ENCODE results near the gene PRKCA. TPM values are rescaled to one million over a fixed set of nuclear protein-coding genes. Genes with fewer than 3 reads are reported as not detected.

The PRKCA gene
- total RNA-seq, 1 donor from 2014 or later, result 4.7 TPM

DNA sequence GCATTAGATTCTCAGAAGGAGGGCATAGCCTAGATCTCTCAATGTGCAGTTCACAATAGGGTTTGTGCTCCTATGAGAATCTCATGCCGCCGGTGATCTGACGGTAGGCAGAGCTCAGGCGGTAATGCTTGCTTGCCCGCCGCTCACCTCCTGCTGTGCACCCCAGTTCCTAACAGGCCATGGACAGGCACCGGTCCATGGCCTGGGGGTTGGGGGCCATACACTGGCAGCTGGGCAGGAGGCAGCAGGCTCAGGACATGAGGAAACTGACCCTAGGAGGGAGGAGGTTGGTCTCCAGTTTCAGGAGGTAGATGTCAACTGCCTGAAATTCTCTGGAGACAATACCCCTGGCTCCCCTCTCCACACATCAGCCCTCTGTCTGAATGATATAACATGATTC, 287.5 kb downstream of the PRKCA start:
- DNase-seq (ENCODE audit: low read depth) (no peak), FAIRE-seq (no peak)
- Histone ChIP-seq H3K36me3 (ENCODE audit: control insufficient read depth, insufficient read depth, low read length) (peaks cover 1% of the 10 kb centered on the region), H3K27me3 (ENCODE audit: control insufficient read depth, insufficient read depth, low read length) (no peaks in the 10 kb centered on the region), H3K4me3 (ENCODE audit: low read depth, low read length) (no peak overlapping the region)
- TF ChIP-seq, protein P1, sequence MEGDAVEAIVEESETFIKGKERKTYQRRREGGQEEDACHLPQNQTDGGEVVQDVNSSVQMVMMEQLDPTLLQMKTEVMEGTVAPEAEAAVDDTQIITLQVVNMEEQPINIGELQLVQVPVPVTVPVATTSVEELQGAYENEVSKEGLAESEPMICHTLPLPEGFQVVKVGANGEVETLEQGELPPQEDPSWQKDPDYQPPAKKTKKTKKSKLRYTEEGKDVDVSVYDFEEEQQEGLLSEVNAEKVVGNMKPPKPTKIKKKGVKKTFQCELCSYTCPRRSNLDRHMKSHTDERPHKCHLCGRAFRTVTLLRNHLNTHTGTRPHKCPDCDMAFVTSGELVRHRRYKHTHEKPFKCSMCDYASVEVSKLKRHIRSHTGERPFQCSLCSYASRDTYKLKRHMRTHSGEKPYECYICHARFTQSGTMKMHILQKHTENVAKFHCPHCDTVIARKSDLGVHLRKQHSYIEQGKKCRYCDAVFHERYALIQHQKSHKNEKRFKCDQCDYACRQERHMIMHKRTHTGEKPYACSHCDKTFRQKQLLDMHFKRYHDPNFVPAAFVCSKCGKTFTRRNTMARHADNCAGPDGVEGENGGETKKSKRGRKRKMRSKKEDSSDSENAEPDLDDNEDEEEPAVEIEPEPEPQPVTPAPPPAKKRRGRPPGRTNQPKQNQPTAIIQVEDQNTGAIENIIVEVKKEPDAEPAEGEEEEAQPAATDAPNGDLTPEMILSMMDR (IDR thresholded peaks at IDR 0.05; ENCODE audit: insufficient read depth, low read length, severe bottlenecking), result no peak

DNA sequence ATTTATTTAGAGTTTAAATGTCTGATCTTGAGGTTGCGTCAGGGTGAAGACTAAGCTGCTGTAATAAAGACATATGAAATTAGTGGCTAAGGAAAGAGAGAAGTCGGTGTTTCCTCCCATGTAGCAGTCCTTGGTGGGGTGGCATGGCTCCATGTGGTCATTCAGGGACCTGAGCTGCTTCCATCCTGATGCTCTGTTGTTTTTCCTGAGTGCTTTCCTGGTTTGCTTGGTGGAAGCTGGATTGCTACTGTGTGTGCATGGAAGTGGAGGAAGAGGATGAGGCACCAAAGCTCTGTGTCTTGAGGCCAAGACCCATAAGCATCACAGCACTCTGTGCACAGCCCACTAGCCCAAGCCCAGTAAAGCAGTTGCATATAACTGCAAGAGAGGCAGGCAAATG, 290.7 kb downstream of the PRKCA start:
- Histone ChIP-seq H3K4me3 (ENCODE audit: low read depth, low read length) (no peak overlapping the region), H3K27me3 (ENCODE audit: control insufficient read depth, insufficient read depth, low read length) (no peaks in the 10 kb centered on the region), H3K36me3 (ENCODE audit: control insufficient read depth, insufficient read depth, low read length) (peaks cover 1% of the 10 kb centered on the region)
- no peak for FAIRE-seq
- DNase-seq (ENCODE audit: low read depth), result no peak
- TF ChIP-seq, protein P1 (IDR thresholded peaks at IDR 0.05; ENCODE audit: insufficient read depth, low read length, severe bottlenecking), result no peak

DNA sequence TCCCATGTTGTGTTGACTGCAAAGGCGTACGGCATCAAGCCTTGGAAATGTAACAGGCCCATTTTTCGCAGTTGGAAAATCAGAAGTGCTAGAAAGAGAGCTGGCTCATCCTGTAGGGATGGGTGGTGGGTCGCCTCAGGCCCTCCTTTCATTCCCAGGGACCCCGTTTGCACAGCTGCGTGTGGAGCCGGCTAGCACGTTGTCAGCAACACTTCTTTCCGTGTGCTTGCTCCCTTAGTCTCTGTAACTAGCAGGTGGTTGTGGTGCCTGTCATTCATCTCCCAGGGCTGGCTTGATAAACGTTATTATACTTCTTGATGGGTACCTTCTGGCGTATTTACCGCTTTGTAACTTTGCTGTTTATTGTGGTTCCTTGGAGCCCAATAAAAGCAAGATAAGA, 293.5 kb downstream of the PRKCA start:
- Histone ChIP-seq H3K4me3 (ENCODE audit: low read depth, low read length) (no peak overlapping the region), H3K27me3 (ENCODE audit: control insufficient read depth, insufficient read depth, low read length) (no peaks in the 10 kb centered on the region), H3K36me3 (ENCODE audit: control insufficient read depth, insufficient read depth, low read length) (no peaks in the 10 kb centered on the region)
- TF ChIP-seq, protein P1 (IDR thresholded peaks at IDR 0.05; ENCODE audit: insufficient read depth, low read length, severe bottlenecking), result no peak
- no peak for FAIRE-seq
- DNase-seq (ENCODE audit: low read depth), result no peak

DNA sequence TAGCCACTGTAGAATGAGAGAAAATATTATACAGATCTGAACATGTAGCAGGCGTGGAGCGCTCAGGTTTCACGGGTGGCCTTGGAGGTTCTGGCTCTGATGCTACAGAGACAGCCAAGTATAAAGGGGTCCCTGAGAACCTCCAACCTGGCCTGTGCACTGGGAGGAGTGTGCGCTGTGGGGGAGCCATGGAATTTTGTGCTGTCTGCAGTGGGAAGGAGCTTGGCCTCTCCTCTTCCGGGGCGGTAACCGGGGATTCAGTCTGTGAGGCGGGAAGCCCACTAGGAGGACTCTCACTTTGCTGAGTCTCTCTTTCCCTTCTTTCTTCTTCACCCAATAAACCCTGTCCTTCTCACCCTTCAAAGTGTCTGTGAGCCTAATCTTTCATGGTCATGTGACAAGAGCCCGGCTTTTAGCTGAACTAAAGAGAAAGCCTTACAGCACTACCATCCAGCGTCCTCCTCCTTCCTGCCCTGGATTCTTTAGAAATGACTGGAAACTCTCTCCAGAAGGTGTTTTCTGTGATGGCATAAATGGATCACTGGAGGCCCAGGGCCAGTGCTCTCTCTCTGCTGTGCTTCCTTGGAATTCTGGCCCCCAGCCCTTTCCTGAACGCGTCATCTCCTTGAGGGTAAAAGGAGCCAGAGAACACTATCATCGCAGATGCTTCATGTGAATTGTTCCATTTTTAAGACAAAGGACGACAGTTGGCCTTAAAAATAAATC, 300.4 kb downstream of the PRKCA start:
- FAIRE-seq, result no peak
- TF ChIP-seq, protein P1 (IDR thresholded peaks at IDR 0.05; ENCODE audit: insufficient read depth, low read length, severe bottlenecking), result no peak
- Histone ChIP-seq H3K4me3 (ENCODE audit: low read depth, low read length) (no peak overlapping the region), H3K27me3 (ENCODE audit: control insufficient read depth, insufficient read depth, low read length) (no peaks in the 10 kb centered on the region), H3K36me3 (ENCODE audit: control insufficient read depth, insufficient read depth, low read length) (no peaks in the 10 kb centered on the region)
- peak; percentile 5 for DNase-seq (ENCODE audit: low read depth)

DNA sequence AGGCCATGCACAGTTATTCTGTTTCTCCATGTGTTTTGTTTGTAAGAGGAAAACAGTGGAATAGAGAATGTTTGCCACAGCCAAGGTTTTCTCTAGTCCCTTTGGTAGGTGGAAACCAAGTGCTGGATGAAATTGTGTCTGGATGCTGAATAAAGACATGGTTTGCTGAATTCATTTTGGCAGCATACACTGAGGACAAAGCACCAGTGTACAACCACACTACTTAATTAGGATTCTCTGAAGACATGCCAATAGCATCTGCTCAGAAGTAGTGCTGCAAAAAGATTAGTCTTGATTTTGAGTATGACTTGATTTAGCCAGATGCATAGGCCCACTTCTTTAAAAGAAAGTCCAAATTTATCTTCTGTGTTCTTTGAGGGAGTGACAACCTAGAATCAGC, 302.0 kb downstream of the PRKCA start:
- Histone ChIP-seq H3K27me3 (ENCODE audit: control insufficient read depth, insufficient read depth, low read length) (no peaks in the 10 kb centered on the region), H3K4me3 (ENCODE audit: low read depth, low read length) (no peak overlapping the region), H3K36me3 (ENCODE audit: control insufficient read depth, insufficient read depth, low read length) (no peaks in the 10 kb centered on the region)
- TF ChIP-seq, protein P1 (IDR thresholded peaks at IDR 0.05; ENCODE audit: insufficient read depth, low read length, severe bottlenecking), result no peak
- DNase-seq (ENCODE audit: low read depth), result no peak
- FAIRE-seq, result no peak

DNA sequence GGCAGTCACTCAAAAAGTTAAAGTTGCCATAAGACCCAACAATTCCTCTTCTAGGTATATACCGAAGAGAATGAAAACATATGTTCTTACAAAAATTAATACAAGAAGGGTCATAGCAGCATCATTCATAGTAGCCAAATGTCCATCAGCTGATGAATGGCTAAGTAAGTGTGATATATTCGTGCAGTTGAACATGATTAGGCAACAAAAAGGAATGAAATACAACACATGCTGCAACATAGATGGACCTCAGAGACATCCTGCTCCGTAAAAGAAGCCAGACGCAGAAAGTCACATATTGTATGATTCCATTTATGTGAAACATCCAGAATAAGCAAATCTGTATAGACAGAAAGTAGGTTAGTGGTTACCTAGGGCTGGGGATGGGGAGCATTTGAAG, 303.1 kb downstream of the PRKCA start:
- Histone ChIP-seq H3K27me3 (ENCODE audit: control insufficient read depth, insufficient read depth, low read length) (no peaks in the 10 kb centered on the region), H3K4me3 (ENCODE audit: low read depth, low read length) (no peak overlapping the region), H3K36me3 (ENCODE audit: control insufficient read depth, insufficient read depth, low read length) (no peaks in the 10 kb centered on the region)
- TF ChIP-seq, protein P1 (IDR thresholded peaks at IDR 0.05; ENCODE audit: insufficient read depth, low read length, severe bottlenecking), result no peak
- no peak for DNase-seq (ENCODE audit: low read depth)
- FAIRE-seq, result no peak
